HepG2 (cell line): Measurements from ENCODE around the gene PCYT2. TPM values are rescaled to one million over a fixed set of nuclear protein-coding genes. Genes with fewer than 3 reads are reported as not detected.

Source experiments
- ARNT ChIP-seq: fragments of 450-650 bp; IDR thresholded peaks from 2 replicates; pipeline ENCODE4 v1.6.1; 2017
- DMTF1 ChIP-seq: sonication (generic); formaldehyde crosslinking; IDR thresholded peaks from 2 replicates; pipeline ENCODE4 v1.4.0; 2020; ENCODE audit warnings: mild to moderate bottlenecking, missing genetic modification reagents
- FLYWCH1 ChIP-seq: sonication (generic); formaldehyde crosslinking; IDR thresholded peaks from 2 replicates; pipeline ENCODE4 v1.8.1; 2023; ENCODE audit warnings: mild to moderate bottlenecking, missing genetic modification reagents
- FOXC1 ChIP-seq: sonication (generic); formaldehyde crosslinking; IDR thresholded peaks from 2 replicates; pipeline ENCODE4 v1.8.0; 2022; ENCODE audit warnings: mild to moderate bottlenecking, missing genetic modification reagents, borderline replicate concordance
- KLF6 ChIP-seq: IDR thresholded peaks from 2 replicates; pipeline ENCODE4 v1.8.0; 2016; ENCODE audit warnings: missing biosample characterization, missing genetic modification reagents
- MTA3 ChIP-seq: sonication (generic); formaldehyde crosslinking; IDR thresholded peaks from 2 replicates; pipeline ENCODE4 v1.4.0; 2020; ENCODE audit warnings: missing genetic modification reagents
- POLR2AphosphoS5 ChIP-seq: IDR thresholded peaks from 2 replicates; pipeline ENCODE4 v1.6.1; 2012; ENCODE audit warnings: low read depth, low read length
- ZFP1 ChIP-seq: IDR thresholded peaks from 2 replicates; pipeline ENCODE4 v1.6.1; 2016
- ZHX1 ChIP-seq: sonication (generic); formaldehyde crosslinking; IDR thresholded peaks from 2 replicates; pipeline ENCODE4 v1.8.1; 2022; ENCODE audit warnings: low read depth, mild to moderate bottlenecking, missing genetic modification reagents
- ZNF432 ChIP-seq: sonication (generic); formaldehyde crosslinking; IDR thresholded peaks from 2 replicates; pipeline ENCODE4 v1.5.0; 2020; ENCODE audit warnings: missing genetic modification reagents, mild to moderate bottlenecking, borderline replicate concordance
- ZNF557 ChIP-seq: sonication (generic); formaldehyde crosslinking; IDR thresholded peaks from 2 replicates; pipeline ENCODE4 v1.4.0; 2020; ENCODE audit warnings: missing genetic modification reagents
- ZNF629 ChIP-seq: sonication (generic); formaldehyde crosslinking; conservative IDR thresholded peaks from 2 replicates; pipeline ENCODE4 v1.5.0; 2020; ENCODE audit warnings: missing genetic modification reagents
- ZNF709 ChIP-seq: sonication (generic); formaldehyde crosslinking; IDR thresholded peaks from 2 replicates; pipeline ENCODE4 v1.5.0; 2020; ENCODE audit warnings: mild to moderate bottlenecking, missing genetic modification reagents
- ZNF782 ChIP-seq: sonication (generic); formaldehyde crosslinking; IDR thresholded peaks from 2 replicates; pipeline ENCODE4 v1.4.0; 2020; ENCODE audit warnings: missing genetic modification reagents, mild to moderate bottlenecking, borderline replicate concordance
- ZNF850 ChIP-seq: sonication (generic); formaldehyde crosslinking; conservative IDR thresholded peaks from 2 replicates; pipeline ENCODE4 v1.9.0; 2021; ENCODE audit warnings: mild to moderate bottlenecking, missing genetic modification reagents
- ZNF878 ChIP-seq: sonication (generic); formaldehyde crosslinking; IDR thresholded peaks from 2 replicates; pipeline ENCODE4 v1.8.1; 2023; ENCODE audit warnings: mild to moderate bottlenecking, missing genetic modification reagents, moderate library complexity
- polyA plus RNA-seq, 8 experiments: library from polyadenylated mRNA; depleted of rRNA in 3 of 8; stranded (reverse) in 7 of 8; unstranded in 1 of 8; fragments of >200 nt; fragmentation: Illumina TruSeq in 4 of 8; extraction: Trizol in 4 of 8; gene quantifications; 2 replicates each; pipeline versions ENCODE4 v1.2.1 to v1.2.3, GENCODE V29; 2011 to 2016; ENCODE audit warnings: low read depth in 4 of 8, missing spikeins in 1 of 8, mixed read lengths in 1 of 8; ENCODE audit not compliant: insufficient read depth in 1 of 8
- total RNA-seq, 5 experiments: library from RNA; depleted of rRNA; stranded (reverse); fragments of >200 nt; fragmentation: Illumina TruSeq; extraction: Trizol; gene quantifications; 2 replicates each; pipeline ENCODE4 v1.2.3, GENCODE V29; 2016; ENCODE audit warnings: low read depth in 1 of 5
- TF ChIP-seq, protein P1 (sequence below): fragments of 450-650 bp; IDR thresholded peaks from 2 replicates; pipeline ENCODE4 v1.6.1; 2017; ENCODE audit warnings: mild to moderate bottlenecking
- TF ChIP-seq, protein P2 (sequence below): IDR thresholded peaks from 2 replicates; pipeline ENCODE4 v1.6.1; 2016; ENCODE audit warnings: missing compliant biosample characterization, missing genetic modification reagents, borderline replicate concordance
- TF ChIP-seq, protein P3 (sequence below): sonication (generic); formaldehyde crosslinking; IDR thresholded peaks from 2 replicates; pipeline ENCODE4 v1.5.1; 2020; ENCODE audit warnings: missing genetic modification reagents, mild to moderate bottlenecking, borderline replicate concordance

Gene PCYT2
- total and polyA plus RNA-seq, 2 of the 13 experiments (the other 11 are each of a cell fraction or from before 2014, with no cell fraction given): 147 to 297 TPM

- TF ChIP-seq ZFP1 (CRISPR knock-in tag) (no peak), ZNF629 (CRISPR knock-in tag) (no peak), ZNF432 (CRISPR knock-in tag) (no peak), DMTF1 (CRISPR knock-in tag) (no peak), ZNF709 (no peak), POLR2AphosphoS5 (peak; percentile 2), KLF6 (CRISPR knock-in tag) (no peak), ZNF878 (no peak), ZNF557 (CRISPR knock-in tag) (no peak), ZNF782 (CRISPR knock-in tag) (no peak), FLYWCH1 (CRISPR knock-in tag) (peak; percentile 50; the same call in 1 of the 2 replicates), MTA3 (CRISPR knock-in tag) (no peak), ARNT (no peak), FOXC1 (no peak), ZNF850 (CRISPR knock-in tag) (no peak), ZHX1 (CRISPR knock-in tag) (no peak)
- TF ChIP-seq, protein P1, sequence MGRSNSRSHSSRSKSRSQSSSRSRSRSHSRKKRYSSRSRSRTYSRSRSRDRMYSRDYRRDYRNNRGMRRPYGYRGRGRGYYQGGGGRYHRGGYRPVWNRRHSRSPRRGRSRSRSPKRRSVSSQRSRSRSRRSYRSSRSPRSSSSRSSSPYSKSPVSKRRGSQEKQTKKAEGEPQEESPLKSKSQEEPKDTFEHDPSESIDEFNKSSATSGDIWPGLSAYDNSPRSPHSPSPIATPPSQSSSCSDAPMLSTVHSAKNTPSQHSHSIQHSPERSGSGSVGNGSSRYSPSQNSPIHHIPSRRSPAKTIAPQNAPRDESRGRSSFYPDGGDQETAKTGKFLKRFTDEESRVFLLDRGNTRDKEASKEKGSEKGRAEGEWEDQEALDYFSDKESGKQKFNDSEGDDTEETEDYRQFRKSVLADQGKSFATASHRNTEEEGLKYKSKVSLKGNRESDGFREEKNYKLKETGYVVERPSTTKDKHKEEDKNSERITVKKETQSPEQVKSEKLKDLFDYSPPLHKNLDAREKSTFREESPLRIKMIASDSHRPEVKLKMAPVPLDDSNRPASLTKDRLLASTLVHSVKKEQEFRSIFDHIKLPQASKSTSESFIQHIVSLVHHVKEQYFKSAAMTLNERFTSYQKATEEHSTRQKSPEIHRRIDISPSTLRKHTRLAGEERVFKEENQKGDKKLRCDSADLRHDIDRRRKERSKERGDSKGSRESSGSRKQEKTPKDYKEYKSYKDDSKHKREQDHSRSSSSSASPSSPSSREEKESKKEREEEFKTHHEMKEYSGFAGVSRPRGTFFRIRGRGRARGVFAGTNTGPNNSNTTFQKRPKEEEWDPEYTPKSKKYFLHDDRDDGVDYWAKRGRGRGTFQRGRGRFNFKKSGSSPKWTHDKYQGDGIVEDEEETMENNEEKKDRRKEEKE: no peak
- TF ChIP-seq, protein P2, sequence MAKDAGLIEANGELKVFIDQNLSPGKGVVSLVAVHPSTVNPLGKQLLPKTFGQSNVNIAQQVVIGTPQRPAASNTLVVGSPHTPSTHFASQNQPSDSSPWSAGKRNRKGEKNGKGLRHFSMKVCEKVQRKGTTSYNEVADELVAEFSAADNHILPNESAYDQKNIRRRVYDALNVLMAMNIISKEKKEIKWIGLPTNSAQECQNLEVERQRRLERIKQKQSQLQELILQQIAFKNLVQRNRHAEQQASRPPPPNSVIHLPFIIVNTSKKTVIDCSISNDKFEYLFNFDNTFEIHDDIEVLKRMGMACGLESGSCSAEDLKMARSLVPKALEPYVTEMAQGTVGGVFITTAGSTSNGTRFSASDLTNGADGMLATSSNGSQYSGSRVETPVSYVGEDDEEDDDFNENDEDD: no peak
- TF ChIP-seq, protein P3, sequence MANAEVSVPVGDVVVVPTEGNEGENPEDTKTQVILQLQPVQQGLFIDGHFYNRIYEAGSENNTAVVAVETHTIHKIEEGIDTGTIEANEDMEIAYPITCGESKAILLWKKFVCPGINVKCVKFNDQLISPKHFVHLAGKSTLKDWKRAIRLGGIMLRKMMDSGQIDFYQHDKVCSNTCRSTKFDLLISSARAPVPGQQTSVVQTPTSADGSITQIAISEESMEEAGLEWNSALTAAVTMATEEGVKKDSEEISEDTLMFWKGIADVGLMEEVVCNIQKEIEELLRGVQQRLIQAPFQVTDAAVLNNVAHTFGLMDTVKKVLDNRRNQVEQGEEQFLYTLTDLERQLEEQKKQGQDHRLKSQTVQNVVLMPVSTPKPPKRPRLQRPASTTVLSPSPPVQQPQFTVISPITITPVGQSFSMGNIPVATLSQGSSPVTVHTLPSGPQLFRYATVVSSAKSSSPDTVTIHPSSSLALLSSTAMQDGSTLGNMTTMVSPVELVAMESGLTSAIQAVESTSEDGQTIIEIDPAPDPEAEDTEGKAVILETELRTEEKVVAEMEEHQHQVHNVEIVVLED (CRISPR knock-in tag): no peak
Observed at GRCh38 chr17:81932333-81932983, 21.3 kb upstream of the PCYT2 start (continued).
